ENCODE measurements around the gene PRKCA.

DNA sequence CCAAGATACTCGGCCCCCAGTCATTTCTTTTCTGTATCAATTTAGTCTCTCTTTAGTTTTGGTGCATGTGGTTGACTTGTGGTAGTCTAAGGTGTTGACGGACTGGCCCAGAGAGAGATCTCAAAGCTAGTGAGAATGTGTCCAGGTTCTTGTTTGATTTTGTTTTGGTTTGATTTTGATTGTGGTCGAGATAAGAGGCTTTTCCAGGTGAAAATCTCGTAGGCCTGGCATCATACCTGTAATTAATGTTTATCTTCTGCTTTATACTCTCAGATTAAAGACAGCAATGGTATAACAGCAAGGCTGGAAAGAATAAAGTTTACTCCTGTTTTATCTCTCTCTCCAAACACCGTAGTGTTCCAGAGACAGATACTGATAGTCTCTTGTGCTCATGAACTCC, 360.1 kb downstream of the PRKCA start:
- TF ChIP-seq POLR2AphosphoS5 (IDR thresholded peaks at IDR 0.05; ENCODE audit: borderline replicate concordance, low read depth, low read length) = no peak
- no peak for TF ChIP-seq EZH2 (IDR thresholded peaks at IDR 0.05)

All from SK-N-MC (cell line).